Measurements from ENCODE around the gene MBD6.

Gene MBD6

DNA sequence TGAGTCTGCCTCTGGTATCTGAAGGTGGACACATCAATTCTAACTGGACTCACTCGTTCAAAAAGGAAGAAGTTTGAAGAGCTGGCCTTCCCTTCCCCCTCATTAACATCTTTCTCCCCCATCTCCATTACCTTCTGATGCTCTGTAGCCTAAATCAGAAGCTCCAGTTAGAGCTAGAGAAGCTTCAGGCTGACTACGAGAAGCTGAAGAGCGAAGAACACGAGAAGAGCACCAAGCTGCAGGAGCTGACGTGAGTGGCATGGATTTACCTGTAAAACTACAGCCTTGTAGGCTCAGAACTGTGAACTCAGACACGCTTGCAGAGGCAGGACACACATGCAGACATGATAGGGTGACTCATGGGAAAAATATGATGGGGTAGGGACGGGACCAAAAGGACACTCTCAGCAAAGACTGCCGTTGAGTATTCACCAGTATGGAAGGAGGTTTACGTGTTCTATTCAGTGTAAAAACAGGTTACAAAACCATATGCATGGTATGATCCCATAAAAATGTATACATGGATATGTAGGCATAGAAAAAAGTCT is 54.1 kb downstream of the MBD6 start:
- no peak for DNase-seq (ENCODE audit: low read depth in 2 of 2)

DNA sequence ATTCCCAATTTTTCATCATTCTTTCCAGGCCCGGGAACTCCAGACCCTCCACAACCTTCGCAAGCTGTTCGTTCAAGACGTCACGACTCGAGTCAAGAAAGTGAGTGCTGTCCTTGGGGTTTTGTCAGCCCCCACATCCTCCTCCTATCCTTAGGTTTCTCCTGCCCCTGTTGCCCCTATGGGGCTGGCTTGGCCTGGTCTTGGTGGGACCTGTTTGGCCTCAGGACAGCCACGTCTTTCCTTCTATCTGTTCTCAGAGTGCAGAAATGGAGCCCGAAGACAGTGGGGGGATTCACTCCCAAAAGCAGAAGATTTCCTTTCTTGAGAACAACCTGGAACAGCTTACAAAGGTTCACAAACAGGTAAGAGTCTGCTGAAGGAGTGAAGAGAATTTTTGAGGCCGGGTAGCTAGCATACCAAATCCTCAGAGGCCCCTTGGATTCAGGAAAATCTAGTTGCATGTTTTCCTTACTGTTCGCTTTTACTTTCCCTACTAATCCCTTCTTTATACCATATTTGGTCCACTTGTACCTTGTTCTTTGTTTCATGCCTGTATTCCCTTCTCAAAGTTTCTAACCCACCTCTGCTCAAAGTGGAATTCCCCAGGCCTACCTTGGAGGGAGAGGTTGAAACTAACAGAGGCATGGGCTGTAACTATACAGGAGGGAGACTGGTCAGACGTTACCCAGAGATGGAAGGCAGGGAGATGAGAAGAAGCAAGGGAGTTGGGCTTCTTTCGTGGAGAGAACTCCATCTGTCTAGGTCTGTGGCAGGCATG is 55.5 kb downstream of the MBD6 start:
- DNase-seq (ENCODE audit: low read depth in 2 of 2) = no peak

DNA sequence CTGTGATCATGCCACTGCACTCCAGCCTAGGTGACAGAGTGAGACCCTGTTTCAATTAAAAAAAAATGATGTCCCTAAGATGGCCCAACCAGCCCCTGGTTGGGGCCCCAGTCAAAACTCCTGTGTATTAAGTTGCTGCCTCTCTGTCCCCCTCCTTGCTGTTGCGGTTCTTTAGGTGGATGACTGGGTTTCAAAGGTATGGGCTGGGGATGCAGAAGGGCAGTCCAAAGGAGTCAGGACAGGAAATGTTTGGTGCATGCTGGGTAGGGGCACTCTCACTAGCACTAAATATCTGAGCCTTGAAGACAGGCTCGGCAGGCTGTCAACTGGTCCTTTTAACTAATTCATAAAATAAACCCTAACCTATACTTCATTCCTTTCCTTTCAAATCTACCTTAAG is 56.4 kb downstream of the MBD6 start:
- no peak for DNase-seq (ENCODE audit: low read depth in 2 of 2)

Measured in activated CD8-positive, alpha-beta memory T cell treated with anti-CD3 and anti-CD28 coated beads for 4 hours (primary cell).